Immature natural killer cell (primary cell): ENCODE results near the gene TAF8. TPM values are rescaled to one million over a fixed set of nuclear protein-coding genes. Genes with fewer than 3 reads are reported as not detected.

Experiments used
- DNase-seq, 3 donors: peaks; one replicate each; pipeline ENCODE4 v3.0.0; 2022; ENCODE audit warnings: mixed read lengths in 1 of 3
- H3K27ac Mint-ChIP-seq, 6 donors: one replicate each; pipeline ENCODE4 v1.8.0; 2020; ENCODE audit warnings: mixed read lengths in 6 of 6, mild to moderate bottlenecking in 5 of 6, inconsistent platforms in 4 of 6, moderate library complexity in 3 of 6
- H3K27me3 Mint-ChIP-seq, 3 donors: one replicate each; pipeline ENCODE4 v1.8.0; 2020 to 2021; ENCODE audit warnings: low read depth in 3 of 3, mild to moderate bottlenecking in 3 of 3, mixed read lengths in 3 of 3, moderate library complexity in 3 of 3, inconsistent platforms in 1 of 3
- H3K36me3 Mint-ChIP-seq, 3 donors: one replicate each; pipeline ENCODE4 v1.8.0; 2020; ENCODE audit warnings: mixed read lengths in 3 of 3, inconsistent platforms in 2 of 3, mild to moderate bottlenecking in 2 of 3
- H3K4me1 Mint-ChIP-seq, 2 donors: one replicate each; pipeline ENCODE4 v1.8.0; 2020; ENCODE audit warnings: inconsistent platforms in 2 of 2, mild to moderate bottlenecking in 2 of 2, mixed read lengths in 2 of 2, moderate library complexity in 1 of 2
- H3K4me3 Mint-ChIP-seq, 5 donors: one replicate each; pipeline ENCODE4 v1.8.0; 2020; ENCODE audit warnings: mild to moderate bottlenecking in 5 of 5, mixed read lengths in 5 of 5, inconsistent platforms in 3 of 5, moderate library complexity in 3 of 5
- H3K9me3 Mint-ChIP-seq, 6 donors: one replicate each; pipeline ENCODE4 v1.8.0; 2020; ENCODE audit warnings: mild to moderate bottlenecking in 6 of 6, mixed read lengths in 6 of 6, inconsistent platforms in 4 of 6, moderate library complexity in 3 of 6
- polyA plus RNA-seq, 3 donors: library from polyadenylated mRNA; unstranded; fragments of 300-500 nt; fragmentation: Illumina TruSeq; gene quantifications; one replicate each; pipeline ENCODE4 v1.2.3, GENCODE V29; 2021

TAF8 gene
- polyA plus RNA-seq, 3 donors from 2014 or later: 8.5 to 23.0 (median 14.6) TPM

DNA sequence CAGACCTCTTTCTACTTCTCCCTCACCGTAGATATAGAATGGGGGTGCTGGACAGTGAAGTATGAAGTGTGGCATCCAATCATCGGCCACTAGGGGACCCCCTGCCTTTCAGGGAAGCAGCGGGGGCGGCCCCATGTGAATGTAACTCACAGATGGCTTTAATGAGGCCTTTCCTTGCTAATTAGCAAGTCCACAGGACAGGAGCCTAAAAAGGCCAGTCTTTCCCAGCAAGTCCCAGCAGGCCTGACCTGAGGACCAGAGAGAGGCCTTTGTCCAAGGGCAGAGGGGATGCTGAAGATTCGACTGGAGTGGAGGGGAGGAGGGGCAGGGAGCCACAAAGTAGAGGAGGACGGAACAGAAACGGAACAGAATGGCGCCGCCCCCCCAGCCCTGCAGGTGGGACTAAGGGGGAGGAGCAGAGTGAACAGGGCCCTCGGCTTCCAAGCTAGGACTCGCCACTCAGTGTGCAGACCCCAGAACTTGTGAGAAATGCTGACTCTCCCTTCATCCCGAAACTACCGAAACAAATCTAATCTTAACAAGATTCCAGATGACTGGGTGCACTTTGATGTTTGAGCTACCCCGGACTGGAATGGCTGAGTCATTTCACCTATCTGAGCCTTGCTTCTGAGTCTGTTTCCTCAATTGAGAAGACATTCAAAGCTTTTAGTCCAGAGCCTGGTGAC, 86.3 kb downstream of the TAF8 start:
- H3K9me3 Mint-ChIP-seq: no peaks in the 10 kb centered on the region
- no peak overlapping the region for H3K4me3 Mint-ChIP-seq
- H3K27me3 Mint-ChIP-seq: peaks cover 0 to 3% (median 0%) of the 10 kb centered on the region in 3 donors
- no peak overlapping the region for H3K27ac Mint-ChIP-seq
- H3K36me3 Mint-ChIP-seq: no peaks in the 10 kb centered on the region
- peaks cover 0 to 2% of the 10 kb centered on the region in 2 donors for H3K4me1 Mint-ChIP-seq
- no peak for DNase-seq

Other genes starting within 250 kb of the TAF8 start
- gene USP49, start 155.1 kb upstream of the TAF8 start, polyA plus RNA-seq: under 1 TPM; 0.22 to 0.94 (median 0.62) TPM
- gene MED20, start 129.4 kb upstream of the TAF8 start, polyA plus RNA-seq: 10 to 100 TPM in 2 of 3 donors, 1 to 10 TPM in 1; 5.9 to 11.5 (median 11.2) TPM
- gene BYSL, start 129.0 kb upstream of the TAF8 start, polyA plus RNA-seq: 10 to 100 TPM; 10.1 to 16.5 (median 15.9) TPM
- gene CCND3, start 108.7 kb upstream of the TAF8 start, polyA plus RNA-seq: 1,000 to 10,000 TPM in 2 of 3 donors, 100 to 1,000 TPM in 1; 782 to 1,087 (median 1,041) TPM
- under 1 TPM in 2 of 3 donors, not detected in 1; 0.06 to 0.10 TPM for gene C6orf132, start 92.1 kb downstream of the TAF8 start, polyA plus RNA-seq
- not detected for gene GUCA1A, start 122.8 kb downstream of the TAF8 start, polyA plus RNA-seq
- under 1 TPM in 2 of 3 donors, not detected in 1; 0.24 to 0.96 TPM for gene GUCA1B, start 144.4 kb downstream of the TAF8 start, polyA plus RNA-seq
- gene MRPS10, start 167.3 kb downstream of the TAF8 start, polyA plus RNA-seq: 10 to 100 TPM; 44.7 to 52.5 (median 46.7) TPM